Fibroblast of skin of back (primary cell): ENCODE results near the gene CDHR3.
"Not testable (repeated sequence)": the region's sequence is repeated elsewhere in the genome, so short reads cannot be mapped to it uniquely, and the experiment has no call there.

Source experiments
- DNase-seq: peaks from one replicate; pipeline ENCODE4 v3.0.0-alpha.2; 2013

CDHR3 gene

DNA sequence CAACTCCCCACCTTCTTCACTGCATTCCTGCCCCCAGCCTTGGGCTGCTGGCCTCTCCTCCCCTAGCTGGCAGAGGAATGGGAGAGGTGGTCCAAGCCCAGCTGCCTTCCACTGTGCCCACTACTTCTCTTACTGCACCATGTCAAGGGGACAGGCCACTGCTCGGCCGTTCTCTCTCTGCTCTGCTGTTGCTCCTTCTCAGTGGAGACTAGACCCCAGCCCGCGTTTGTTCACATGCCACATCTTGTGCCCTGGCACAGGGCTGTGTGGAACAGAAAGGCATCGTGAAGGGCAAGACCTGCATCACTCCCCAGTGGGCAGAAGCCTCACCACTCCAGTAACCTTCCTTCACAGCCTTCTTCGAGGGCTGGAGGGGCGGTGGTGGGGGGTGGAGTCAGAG is 711 bp upstream of the CDHR3 start:
- DNase-seq, result no peak

DNA sequence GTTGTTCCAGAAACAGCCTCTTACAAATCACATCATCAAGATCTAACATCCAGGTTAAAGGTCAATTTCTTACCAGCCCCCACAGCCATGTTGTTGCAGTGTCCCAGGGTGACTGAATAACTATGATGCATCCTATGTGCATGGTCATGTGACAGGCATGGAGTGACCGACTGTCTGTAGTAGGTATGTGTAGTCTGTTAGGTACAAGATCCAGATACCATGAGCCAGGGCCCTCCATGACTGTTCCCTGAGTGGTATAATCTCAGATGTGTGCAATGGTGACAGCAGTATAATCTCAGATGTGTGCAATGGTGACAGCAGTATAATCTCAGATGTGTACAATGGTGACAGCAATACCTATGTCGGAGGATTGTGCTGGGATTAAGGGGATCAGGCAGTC is 8.8 kb downstream of the CDHR3 start:
- no peak for DNase-seq

DNA sequence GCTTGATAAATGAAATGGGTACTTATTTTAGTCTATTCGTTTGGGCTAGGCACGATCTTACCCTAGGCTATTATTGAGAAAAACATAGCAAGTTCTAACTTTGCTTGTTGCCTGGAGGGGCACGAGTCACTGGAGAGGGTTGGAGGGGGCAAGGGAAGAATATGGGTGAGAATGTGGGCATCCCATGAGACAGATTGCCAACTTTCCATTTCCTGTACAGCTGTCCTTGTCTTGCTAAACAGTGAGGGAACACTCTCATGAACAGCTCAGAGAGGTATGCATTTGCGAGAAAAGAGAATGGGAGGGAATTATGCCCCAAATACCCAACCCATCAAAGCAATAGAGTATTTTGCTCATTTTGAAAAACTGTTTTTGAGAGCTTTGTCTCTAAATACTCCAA is 9.2 kb downstream of the CDHR3 start:
- DNase-seq, result no peak

DNA sequence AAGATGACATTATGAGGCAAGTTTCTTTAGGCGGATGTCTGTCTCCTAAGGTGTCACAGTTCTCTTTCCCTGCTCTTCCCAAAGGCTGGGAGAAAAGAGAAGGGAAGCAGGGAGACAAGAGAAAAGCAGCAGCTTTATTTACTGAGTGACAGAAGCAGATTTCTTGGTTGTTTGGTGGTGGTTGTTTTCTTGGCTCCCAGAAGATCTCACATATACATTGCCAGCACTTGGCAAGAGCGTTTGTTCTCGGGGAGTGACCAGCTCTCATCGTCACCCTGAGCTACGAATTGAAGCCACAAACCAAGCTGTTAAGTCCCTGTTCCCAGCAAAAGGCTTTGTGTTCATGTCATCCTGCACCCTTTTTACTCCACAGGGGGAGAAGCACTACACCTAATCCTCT is 11.4 kb downstream of the CDHR3 start:
- DNase-seq, result no peak

DNA sequence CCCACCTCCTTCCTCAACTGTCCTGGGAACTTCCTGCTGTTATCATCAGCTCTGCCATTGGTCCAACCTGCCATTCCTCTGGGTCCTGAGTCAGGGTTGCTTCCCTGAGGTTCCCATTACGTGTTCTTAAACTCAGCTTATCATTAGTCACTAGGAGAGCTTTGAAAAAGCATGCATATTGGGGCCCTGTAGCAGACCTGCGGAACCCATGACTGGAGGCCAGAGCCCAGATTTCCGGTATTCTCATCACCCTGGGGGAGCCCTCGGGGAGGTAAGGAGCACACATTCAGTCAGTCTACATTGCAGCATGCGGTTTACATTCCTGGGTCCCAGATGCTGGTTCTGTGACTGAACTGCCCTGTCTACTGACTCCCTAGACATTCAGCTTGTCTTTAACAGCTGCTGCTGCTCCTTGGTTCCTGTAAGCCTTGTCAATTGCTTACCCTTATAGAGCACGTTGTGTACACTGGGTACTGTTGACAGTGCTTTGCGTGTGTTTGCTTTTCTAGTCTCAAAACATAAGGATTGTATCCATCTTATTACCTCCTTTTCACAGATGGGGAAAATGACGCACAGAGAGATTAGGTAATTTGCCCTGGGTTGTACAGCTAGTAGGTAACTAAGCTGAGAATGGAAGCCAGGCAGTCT is 12.8 kb downstream of the CDHR3 start:
- peak; percentile 77 for DNase-seq

DNA sequence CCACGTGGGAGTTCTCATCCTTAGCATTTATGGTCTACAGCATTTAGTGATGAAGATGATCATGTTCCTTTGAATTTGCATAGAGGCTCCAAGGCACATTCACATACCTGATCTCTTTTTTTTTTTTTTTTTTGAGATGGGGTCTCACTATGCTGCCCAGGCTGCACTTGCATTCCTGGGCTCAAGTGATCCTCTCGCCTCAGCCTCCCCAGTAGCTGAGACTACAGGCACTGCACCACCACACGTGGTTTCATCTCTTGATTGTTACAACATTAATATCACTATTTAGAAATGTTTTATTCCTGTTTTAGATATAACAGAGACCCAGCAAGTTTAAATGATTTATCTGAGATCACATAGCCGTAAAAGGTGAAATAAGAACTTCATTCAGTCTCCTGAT is 13.8 kb downstream of the CDHR3 start:
- DNase-seq, result no peak

DNA sequence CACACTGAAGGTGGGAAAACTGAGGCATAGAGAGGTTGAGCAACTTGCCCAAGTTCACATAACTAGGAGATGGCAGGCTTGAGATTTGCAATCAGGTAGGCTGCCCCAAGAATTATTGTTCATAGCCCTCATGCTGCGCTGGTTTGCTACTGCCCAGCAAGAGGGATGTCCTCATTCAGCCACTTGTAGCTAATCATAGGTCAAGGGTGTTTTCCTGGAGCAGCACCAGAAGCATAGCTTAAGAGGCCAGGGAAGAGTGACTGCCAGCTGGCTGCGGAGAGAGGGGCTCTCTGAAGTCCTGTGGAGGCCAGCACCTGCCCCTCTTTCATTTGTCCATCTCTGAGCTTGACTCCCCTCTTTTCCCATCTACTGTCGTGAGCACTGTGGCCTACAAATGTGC is 15.0 kb downstream of the CDHR3 start:
- DNase-seq, result no peak

DNA sequence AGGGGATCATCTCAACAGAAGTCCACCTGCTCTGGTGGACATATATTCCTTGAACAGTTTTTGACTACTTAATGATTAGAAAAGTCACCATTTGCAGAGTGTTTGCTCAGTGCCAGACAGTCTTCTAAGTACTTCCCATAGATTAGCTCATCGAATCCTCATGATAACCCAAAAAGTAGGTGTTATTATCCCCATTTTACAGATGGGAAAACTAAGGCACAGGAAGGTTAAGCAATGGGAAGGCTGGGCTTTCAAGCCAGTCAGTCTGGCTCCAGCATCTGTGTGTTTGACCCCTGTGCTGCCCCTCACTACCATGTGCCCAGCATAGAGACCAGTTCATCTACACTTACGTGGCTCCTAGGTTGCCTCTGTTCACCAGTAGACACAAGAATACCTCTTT is 15.9 kb downstream of the CDHR3 start:
- DNase-seq, result no peak

DNA sequence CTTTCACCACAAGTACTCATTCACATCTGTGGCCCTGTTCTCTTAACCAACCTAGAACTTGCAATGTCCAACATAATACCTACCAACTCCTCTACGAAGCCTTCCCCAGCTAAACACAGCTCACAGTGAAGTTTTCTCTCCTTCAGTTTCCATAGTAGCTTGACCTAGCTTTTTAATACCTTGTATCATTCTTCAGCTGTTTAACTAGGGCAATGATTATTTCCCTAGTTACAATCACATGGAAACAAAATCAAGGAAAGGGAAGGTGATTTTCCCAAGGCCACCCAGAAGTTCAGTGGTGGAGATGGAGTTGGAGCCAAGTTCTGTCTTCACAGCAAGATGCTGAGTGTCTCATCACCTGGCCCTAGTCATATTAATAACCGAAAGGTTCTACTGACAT is 16.3 kb downstream of the CDHR3 start:
- no peak for DNase-seq

DNA sequence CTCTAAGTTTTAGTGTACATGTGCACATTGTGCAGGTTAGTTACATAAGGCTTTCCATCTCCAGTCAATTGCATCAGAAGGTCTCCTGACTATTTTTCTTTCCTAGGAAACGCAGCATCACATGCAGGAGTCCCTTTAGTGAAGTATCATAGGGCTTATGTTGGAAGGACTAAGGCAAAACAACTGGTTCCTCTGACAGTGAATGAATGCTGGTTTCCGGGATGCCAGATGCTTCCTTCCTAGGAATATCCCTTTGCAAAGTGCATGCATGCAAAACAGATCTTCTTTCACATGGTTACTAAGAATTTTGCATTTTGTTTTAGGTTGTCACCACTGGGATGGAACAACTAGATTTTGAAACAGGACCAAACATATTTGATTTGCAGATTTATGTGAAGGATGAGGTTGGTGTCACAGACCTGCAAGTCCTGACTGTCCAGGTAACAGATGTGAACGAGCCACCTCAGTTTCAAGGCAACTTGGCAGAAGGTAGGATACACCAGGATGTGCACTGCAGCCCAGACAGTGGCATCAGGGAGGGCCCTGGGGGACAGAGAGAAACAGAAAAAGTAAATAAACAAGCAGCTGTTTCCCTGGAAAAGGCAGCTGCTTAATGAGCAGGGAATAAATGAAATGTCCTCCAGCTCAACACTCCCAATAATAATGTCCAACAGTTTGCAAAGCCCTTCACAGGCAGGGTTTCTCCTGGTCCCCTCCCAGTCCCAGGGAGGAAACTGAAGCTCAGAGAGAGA is 17.8 kb downstream of the CDHR3 start:
- DNase-seq, result no peak

DNA sequence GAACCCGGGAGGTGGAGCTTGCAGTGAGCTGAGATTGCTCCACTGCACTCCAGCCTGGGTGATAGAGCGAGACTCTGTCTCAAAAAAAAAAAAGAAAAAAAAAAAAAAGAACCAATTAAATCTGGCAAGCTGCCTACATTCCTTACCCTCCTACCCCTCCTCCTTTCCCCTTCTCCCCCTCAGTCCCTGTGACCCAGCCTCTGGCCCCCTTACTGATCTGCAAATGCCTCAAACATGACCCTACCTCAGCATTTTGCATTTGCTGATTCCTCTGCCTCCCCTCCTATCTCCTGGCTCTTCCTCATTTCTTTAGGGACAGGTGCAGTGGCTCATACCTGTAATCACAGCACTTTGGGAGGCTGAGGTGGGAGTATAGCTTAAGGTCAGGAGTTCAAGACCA is 19.3 kb downstream of the CDHR3 start:
- no peak for DNase-seq

DNA sequence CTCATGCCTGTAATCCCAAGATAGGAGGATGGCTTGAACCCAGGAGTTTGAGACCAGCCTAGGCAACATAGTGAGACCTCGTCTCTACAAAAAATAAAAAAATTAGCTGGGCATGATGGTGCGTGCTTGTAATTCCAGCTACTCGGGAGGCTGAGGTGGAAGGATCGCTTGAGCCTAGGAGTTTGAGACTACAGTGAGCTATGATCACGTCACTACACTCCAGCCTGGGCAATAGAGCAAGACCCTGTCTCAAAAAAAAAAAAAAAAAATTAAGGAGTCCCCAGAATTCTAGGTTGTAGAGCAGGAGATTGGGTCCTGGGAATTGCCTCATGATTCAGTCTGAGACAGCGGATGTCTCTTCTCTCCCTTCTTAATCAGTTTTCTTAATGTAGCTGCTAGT is 21.7 kb downstream of the CDHR3 start:
- DNase-seq, result not testable (repeated sequence)

DNA sequence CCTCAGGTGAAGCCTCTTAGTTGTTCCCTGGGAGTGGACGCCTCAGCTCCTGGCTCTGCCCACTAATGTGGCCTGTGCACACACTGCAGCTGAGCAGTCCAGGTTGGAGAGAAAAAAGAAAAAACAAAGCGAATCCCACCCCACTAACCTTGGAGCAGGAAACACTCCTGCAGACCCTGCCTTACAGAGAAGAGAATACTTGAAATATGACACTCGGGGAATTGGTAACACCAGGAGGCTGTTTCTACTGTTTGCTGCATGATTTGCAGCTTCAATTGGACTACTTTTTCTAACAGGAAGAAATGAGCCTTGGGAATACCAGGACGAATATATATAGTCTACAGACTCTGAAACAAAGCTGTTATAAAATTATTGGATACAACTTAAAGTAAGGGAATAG is 22.2 kb downstream of the CDHR3 start:
- DNase-seq, result no peak

DNA sequence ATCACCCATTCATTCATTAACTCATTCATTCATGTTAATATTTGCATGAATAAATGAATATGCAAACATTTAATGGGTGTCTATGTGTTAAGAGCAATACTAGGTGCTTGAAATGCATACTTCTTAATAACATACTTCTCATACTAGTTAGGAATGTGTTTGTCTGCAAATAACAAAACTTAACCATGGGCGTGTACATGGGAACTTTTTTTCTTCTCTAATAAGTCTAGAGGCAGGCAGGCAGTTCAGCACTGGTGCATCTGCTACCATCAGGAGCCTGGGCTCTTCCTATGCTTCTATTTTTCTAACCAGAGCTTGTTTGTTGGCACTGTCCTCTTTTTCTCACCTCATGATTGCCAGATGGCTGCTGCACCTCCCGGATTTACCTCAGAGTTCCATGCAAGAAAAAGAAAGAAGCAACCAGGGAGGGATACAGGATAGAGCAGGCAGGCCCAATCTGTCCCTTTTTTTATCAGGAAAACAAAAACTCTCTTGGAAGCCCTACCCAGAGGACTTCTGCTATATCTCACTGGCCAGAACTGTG is 22.7 kb downstream of the CDHR3 start:
- DNase-seq, result no peak

DNA sequence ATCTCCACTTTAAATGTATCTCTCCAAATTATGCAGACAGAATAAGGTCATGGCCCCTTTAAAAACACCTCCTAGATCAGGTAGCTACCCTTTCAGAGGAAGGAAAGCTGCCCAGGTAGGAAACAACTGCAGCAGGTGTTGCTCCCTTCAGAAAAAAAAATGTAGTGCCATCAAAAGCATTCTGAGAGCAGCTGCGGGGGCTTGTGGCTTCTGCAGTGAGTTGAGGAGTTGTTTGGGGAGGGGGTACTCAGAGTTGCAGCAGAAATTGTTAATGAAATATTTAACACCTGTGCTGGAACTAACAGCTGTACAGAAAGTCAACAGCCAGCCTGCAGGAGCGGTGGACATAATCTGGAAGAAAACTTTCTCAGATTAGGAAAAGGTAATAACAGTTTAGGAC is 24.0 kb downstream of the CDHR3 start:
- DNase-seq, result no peak

DNA sequence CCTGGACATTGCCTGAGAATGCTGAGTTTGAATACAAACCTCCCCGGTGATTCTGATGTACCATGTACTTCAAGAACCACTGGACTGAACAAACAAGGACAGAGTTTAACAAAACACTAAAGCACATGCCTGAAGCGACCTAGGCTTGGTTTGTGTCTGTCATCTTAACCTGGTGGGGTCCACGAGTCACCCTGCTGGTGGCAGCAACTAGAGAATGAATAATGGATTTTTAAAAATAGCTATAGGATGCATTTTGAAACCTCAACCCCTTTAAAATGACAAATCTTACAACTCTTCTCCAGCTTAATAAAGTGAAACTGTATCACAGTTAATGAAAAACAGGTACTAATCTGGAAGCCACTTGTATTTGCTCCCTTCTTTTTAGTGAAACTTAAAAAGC is 25.2 kb downstream of the CDHR3 start:
- no peak for DNase-seq

DNA sequence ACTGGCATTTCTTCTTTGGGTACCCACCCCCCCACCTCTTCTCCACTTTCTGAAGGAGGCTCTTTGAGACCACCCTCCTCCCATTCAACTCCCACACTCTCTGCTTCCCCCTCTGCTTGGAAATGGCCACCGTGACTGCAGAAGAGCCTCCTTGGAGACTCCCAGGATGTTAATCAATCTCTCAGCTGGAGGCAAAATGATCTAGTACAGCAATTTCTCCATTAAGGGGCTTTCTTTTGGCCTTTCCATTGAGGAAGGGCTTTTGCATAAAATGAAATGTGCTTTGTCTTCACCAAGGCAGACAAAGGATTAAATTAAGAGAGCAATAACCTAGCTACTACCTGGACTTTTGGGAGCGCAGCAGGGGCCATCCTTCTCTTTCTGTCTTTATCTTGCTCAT is 26.1 kb downstream of the CDHR3 start:
- DNase-seq, result no peak

DNA sequence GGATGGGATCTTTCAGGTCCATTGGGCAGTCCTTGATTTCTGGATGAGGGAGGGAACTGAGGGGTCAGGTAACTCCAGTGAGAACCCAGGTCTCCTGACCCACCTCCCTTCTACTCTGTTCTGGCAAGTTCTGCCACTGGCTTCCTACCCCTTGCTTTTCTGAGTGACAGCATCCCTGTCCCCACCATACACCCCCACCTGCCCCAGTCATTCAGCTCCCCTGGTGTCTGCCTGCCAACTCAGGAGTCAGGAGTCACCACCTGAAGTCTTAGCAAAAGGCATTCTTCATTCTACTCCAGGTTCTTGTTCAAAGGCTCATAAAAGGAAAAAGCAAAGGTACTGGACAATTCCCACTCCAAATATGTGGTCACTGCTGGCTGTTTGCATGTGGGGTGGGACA is 26.6 kb downstream of the CDHR3 start:
- no peak for DNase-seq

DNA sequence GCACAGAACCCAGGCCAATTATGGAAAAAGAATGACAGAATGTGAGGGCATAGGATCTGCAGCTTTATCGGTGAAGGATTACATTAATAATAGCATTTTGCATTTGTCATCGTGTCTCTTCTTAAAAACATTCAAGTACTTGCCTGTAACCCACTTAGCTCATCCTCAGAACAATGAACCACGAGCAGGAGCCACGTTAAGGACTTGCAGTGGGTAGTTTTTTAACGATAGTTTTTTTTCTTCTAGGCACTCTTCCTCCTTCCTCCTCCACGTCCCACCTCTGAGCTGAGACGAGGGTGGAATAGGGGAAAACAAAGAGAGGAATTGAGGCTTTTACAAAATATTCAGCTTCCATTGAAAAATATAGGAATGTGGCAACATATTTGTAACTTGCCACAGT is 27.1 kb downstream of the CDHR3 start:
- no peak for DNase-seq

DNA sequence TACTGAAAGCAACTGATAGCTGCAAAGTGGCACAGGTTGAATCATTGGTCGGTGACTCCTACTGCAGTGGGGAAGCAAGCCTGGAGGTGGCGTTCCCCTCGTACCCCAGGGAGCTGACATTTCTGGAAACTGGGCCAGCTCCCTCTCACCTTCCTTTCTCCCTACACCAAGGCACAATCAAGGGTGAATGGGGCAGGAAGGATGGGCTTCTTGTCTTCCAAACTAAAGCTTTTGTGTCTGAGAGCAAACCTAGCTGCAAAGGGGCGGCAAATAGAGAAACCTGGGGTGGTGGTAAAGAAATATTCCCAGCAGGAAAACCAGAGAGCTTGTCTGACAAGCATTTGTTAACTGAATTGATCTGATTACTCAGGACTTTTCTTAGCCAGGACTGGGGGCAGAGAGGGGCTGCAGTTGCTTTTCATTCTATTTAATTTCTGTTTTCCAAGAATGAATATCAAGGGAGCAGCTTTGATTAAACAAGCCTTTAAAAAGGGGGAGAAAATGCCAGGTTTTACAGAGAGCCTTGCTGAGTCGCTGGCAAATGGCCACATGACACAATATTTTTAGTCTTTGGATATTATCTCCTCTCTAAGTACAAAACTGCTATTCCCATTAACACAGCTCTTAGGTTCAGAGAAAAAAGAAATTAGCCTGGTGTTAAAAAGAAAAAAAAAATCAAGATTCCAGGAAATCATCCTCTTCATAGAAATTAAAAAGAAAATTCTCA is 27.8 kb downstream of the CDHR3 start:
- DNase-seq, result no peak

DNA sequence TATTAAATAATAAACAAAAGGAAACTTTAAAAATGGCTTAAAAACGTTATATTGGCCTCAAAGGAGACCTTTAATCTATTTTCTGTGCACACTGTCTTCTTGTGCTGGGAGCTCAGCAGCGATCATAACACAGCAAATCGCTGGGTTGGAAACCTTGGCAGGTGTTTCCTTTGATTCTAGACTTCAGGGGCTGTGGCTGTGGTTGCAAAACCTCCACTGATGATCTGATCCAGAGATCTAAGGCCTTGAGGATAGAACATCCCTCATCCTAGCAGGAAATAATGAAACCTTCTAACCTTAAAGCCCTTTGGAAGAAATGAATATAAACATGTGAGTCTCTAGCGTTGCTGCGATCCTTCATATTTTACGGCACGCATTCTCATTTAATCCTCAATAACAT is 29.8 kb downstream of the CDHR3 start:
- DNase-seq, result no peak

DNA sequence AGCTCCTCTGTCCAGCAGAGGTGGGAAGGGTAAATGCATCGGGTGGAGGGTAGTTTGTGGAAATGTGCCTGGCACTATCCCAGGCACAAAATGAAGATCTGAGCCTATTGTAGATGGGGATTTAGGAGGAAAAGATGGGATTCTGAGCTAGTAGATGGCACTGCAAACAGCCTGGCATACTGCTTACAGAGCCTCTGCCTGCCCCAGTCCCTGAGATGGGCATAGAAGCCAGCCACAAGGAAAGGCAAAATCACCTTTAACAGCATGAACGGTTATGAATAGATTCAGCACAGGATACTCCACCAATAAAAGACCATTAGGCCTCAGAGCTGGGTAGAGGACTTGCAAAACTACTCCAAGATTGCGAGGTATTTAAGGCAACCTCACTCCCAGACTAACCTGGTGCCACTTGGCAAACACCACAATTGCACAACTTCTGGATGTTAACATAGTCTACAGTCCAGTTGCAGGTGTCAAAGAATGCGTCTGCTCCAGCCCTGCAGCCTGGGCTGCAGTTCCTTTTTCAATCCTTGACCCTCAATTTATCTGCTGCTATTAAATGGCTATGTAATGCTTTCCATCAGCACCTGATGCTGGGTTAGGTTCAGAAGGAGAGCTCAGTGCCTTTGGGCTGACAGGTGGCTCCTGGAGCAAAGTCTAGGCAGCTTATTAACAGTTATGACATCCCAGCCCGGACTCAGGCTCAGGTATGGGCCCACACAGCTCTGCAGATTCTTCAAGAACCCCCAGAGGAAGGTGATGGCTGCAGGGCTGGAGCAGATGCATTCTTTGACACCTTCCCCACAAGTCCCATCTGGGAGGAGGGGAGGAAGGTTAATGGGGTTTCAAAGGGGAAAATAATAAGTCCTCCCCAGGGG is 34.0 kb downstream of the CDHR3 start:
- DNase-seq, result no peak

DNA sequence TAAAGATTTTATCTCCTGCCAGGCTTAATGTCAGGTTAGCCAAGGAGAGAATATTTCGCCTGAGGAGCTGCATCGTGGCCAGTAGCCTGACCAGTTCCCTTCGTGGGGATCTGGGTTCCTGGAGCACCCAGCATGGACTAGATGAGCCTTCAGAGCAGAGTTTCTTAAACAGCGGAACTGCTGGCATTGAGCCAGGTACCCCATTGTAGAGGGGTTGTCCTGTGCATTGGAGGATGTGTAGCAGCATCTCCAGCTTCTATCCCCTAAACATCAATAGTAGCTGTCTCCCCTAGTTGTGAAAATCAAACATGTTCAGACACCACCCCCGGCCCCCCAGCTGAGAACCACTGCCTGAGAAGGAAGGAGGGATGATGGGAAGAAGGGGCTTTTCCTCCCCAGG is 36.2 kb downstream of the CDHR3 start:
- no peak for DNase-seq
